Erythroblast (primary cell): ENCODE measurements around the gene DNAAF1.

Experiments
- GATA1 ChIP-seq: IDR thresholded peaks from 2 replicates; pipeline ENCODE4 v1.6.1; 2011; ENCODE audit warnings: low read depth, mild to moderate bottlenecking, control low read depth, low read length, moderate library complexity
- POLR2A ChIP-seq: IDR thresholded peaks from 2 replicates; pipeline ENCODE4 v1.6.1; 2011; ENCODE audit warnings: mild to moderate bottlenecking, low read length

DNA sequence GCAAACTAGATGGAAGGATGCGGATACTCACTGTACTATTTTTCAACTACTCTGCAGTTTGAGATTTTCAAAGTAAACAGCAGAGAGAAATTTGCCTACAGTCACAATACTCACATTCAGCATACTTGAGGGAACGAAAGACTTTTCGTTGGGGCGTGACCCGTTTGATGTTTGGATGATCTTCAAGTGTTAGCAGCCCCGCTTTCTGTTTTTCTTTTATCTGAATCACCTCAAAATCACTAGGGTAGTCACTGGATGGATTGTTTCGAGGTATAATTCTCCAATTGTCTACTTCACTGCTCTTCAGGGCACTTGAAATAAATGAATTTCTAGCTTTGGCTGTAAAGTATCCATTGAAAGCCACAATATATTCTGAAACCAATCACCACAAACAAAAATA, 46.2 kb upstream of the DNAAF1 start:
- TF ChIP-seq POLR2A (no peak), GATA1 (no peak)
